Activated T-cell treated with anti-CD3 and anti-CD28 coated beads for 24 hours (primary cell): ENCODE measurements around the gene FPR1.

ENCODE experiments used
- DNase-seq: peaks from one replicate; pipeline ENCODE4 v3.0.0-alpha.2; 2020; ENCODE audit warnings: low read depth

Gene FPR1

DNA sequence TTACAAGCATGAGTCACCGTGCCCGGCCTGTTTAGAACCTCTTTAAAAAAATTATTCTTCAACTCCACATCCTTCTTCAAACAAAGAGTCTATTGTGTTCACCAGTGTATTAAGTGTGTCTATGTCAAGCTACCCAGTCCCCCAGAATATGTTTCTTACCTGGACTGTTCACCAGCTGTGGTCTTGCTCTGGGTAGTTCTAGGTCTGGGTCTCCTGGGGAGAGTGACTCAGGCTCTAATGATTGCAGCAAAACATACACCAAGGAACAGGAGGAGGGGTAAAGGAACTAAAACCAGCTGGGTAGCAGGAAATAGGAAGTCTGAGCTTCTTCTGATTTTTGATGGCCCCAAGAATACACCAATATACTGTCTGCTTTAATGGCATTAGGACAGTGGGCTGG is at the start of gene FPR1:
TSS of gene FPR1 (minus strand) at position 224 of the 400 bp plus-strand sequence. CDS start 4,884 bp downstream, outside the sequence.
- no peak for DNase-seq

DNA sequence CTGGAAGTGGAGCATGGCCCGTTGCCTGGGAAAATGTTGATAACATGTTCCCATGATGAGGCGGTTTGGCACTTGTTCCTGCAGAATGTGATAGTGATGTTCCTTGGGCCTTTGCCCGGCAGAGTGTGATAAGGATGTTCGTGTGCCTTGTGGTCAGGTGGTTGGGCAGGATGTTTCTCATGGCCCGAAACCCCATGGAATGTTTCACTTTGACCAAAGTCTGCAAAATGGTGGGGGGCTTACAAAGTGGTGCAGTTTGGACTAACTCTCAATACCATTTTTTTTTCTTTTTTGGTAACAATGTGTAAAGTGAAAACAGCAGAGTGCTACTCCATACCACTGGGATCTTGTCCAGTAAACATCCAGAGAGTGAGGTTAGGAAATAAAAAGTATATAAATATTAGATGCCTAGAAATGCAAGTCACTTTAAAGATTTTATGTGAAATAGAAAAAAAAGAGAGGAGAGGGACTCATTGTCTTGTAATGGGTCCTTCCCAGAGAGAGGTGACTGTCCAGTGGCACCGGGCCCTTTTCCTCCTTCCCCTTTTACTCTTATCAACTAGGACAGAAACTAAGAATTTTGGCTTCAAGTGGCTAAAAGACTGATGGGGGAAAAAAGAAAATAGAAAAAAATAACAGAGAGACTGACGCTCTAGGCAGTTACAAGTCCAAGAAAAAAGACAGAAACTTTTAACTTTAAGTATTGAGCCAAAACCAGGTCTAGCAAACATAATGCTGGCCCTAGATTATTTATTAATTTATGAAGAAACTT is 49.0 kb upstream of the FPR1 start:
- no peak for DNase-seq

- DNase-seq: no peak
Observed at GRCh38 chr19:51799774-51800472, 48.2 kb upstream of the FPR1 start.

- DNase-seq: no peak
Observed at GRCh38 chr19:51799034-51799773, 47.5 kb upstream of the FPR1 start.

- DNase-seq: no peak
Observed at GRCh38 chr19:51798062-51798461, 46.4 kb upstream of the FPR1 start.

DNA sequence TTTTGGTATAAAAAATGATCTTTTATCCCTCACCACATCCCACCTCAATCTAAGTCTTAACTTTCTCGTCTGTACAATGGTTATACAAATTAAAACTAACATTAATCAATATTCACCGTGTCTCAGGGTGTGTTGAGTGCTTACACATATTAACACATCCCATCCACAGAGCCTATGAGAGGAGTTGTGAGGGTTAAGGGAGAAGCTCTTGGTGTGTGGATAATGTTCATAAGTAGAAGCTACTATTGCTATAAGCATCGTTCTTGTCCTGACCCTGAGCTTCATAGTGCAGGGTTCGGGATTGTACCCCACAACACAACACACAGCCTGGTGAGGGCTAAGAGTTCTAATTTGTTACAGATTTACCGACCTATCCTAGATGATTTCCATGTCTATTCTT is 45.8 kb upstream of the FPR1 start:
- DNase-seq: no peak

- DNase-seq: no peak
Observed at GRCh38 chr19:51796195-51796679, 44.6 kb upstream of the FPR1 start.

- no peak for DNase-seq
Observed at GRCh38 chr19:51794885-51795490, 43.3 kb upstream of the FPR1 start, which contains the start of gene FPR3. Gene FPR3, plus strand, starts transcription at chr19:51795157. Its CDS starts 28,592 bp downstream, at chr19:51823749.

GRCh38 chr19:51793994-51794393 is 42.3 kb upstream of the FPR1 start:
- no peak for DNase-seq

DNA sequence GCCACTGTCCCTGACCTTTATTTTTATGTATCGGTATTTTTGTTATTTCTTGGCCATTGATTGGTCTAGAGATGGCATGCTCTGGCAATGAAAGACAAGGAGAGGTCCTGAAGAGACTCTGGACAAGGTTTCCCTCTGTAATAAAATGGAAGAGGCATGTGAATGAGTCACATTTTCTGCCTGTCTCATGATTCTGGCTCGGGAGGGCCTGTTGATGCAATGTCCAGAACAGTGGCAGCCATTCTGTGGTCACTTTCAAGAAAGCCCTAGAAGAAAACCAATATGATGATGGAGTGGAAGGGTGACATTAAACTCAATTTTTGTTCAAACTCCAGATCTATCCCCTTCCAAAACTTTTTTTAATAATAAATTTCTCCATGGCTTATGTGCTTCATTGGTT is 41.3 kb upstream of the FPR1 start:
- DNase-seq: no peak

DNA sequence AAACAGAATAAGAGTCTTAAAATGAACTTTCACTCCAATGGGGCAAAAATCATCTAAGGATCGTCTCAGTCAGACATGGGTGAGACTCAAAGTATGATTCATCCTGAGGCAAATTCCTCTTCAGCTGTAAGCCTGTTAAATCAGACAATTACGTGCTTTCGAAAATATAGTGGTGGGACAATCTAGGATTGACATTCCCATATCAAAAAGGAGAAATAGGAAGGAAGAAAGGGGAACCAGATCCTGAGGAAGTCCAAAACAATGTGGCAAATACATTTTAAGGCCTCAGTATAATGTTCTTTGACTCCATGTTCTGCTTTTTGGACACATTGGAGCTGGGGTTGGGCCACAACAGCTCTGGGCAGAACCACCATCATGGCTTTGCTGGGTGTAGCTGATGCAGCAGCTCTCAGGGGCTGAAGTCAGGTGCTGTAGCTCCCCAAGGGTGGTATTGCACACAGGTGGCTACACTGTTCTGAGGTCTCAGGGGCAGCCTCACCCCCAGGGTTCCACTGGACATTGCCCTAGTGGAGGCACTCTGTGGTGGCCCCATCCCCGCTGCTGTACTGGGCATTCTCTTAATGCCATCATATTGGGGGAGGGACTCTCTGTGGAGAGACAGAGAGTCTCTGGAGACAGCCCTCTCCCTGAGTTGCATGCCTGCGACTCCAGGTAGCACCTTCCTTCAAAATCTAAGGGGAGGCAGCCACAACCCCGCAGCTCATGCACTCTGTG is 37.5 kb upstream of the FPR1 start:
- no peak for DNase-seq

DNA sequence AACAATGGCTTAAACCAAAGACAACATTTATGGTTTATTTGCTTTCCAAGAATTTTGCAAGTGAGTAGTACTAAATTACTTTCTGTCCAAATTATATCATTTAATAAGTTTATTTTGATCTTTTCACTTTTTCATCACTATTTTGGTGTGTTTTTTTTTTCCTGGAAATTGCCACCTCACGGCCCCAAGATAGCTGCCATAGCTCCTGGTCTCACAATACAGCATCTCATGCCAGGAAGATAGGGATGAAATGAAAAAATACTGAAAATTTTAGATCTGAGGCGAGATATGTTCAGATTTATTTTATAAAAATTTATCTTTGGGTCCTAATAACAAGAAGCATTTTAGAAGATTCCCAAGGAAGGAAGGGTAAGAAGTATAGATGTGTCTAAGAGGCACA is 36.4 kb upstream of the FPR1 start:
- DNase-seq: no peak

- no peak for DNase-seq
Observed at GRCh38 chr19:51786646-51787494, 35.2 kb upstream of the FPR1 start.

DNA sequence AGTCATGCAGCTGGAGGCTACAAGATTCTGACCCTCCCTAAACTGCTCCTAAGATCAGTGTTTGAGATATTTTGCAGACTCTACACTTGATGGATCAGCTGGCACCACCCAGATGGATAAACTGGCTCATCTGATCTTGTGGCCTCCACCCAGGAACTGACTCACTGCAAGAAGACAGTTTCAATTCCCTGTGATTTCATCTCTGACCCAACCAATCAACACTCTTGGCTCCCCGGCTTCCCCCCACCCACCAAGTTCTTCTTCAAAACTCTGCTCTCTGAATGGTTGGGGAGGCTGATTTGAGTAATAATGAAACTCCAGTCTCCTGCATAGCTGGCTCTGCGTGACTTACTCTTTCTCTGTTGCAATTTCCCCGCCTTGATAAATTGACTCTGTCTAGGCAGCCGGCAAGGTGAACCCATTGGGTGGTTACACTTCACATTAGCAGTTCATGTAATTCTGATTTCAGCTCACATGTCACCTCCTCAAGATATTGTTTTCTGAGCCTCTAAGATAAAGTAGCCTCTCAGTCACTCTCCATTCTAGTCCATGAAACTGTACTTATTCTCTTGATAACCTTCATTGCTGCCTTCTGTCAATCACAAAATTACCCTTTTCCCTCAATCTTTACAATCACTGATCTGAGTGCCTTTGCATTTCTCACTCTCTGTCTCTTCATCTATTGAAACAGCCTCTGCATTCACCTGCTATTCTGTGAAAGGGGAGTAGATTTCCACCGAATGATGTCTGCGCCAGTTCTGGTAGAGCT is 33.4 kb upstream of the FPR1 start:
- peak; percentile 49 for DNase-seq

DNA sequence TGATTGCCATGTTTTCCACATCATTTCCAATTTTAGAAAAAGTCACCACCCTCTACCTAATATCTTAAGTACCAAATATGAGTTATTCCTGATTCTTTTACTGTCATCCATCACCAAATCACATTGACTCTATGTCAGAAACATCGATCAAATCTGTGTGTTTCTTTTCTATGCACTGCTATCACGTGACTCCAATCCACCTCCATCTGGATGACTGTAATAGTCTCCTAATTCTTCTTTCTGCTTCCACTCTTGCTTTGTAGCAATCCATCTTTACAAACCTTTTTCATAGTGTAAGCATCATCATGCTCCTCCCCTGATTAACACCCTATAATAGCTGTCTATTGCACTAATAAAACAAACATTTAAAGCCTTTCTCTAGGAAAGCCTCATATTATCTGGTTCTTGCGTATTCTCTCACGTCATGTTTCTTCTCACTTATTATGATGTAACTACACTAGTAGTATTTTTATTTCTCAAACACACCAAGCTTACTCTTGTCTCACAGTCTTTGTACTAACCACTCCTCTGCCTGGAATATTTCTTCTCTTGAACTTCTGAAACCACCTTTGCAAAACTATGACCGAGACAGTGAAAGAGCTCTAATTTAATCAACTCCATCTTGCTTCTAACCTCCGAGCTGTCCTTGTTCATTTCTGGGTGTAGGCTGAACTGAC is 32.6 kb upstream of the FPR1 start:
- no peak for DNase-seq

- DNase-seq: no peak
Observed at GRCh38 chr19:51783372-51783771, 31.7 kb upstream of the FPR1 start.

DNA sequence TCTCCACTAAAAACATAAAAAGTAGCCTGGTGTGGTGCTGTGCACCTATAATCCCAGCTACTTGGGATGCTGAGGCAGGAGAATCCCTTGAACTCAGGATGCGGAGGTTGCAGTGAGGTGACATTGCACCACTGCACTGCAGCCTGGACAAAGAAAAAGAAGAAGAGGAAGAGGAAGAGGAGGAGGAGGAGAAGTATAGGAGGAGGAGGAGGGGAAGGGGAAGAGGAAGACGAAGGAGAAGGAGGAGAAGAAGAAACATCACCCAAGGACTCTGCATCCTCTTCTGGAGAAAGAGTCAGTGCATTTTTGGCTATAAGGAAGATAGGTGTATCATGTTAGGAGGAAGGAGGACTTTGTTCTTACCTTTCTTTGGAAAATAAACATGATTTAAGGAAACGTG is 30.3 kb upstream of the FPR1 start:
- DNase-seq: no peak

GRCh38 chr19:51780270-51780669 is 28.6 kb upstream of the FPR1 start:
- DNase-seq: no peak

- no peak for DNase-seq
Observed at GRCh38 chr19:51779703-51780102, 28.0 kb upstream of the FPR1 start.
